ENCODE data around the gene RERG. TPM values are rescaled to one million over a fixed set of nuclear protein-coding genes. Genes with fewer than 3 reads are reported as not detected.
"Not testable (repeated sequence)": the region's sequence is repeated elsewhere in the genome, so short reads cannot be mapped to it uniquely, and the experiment has no call there.

RERG gene
- total RNA-seq, 1 donor = under 0.01 TPM

DNA sequence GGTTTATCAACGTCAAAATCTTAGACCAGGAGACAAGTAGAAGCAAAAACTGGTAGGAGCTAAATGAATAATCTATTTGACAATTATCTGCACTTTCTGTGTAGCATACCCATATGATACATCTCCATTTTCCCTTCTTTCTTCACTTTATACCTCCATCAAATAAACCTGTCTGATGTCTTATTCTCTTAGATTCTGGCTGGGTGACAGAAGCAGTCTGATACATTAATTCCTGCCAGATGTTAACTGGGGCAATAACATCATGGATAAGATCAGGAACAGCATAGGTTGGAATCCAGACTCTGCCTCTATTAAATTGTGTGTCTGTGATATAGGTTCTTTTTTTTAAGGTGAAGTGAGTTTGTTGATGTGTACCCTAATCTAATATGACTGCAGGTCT is 11.7 kb upstream of the RERG start:
- DNase-seq (ENCODE audit: low read depth) = no peak
- no peak for TF ChIP-seq CTCF (IDR thresholded peaks at IDR 0.05; ENCODE audit: insufficient read depth, low read depth, low read length)
- no peak overlapping the region for H3K4me3 ChIP-seq (ENCODE audit: low read depth, low read length)

- DNase-seq (ENCODE audit: low read depth) = no peak
- no peak for TF ChIP-seq CTCF (IDR thresholded peaks at IDR 0.05; ENCODE audit: insufficient read depth, low read depth, low read length)
- no peak overlapping the region for H3K4me3 ChIP-seq (ENCODE audit: low read depth, low read length)
Observed at GRCh38 chr12:15231493-15231892, 10.3 kb upstream of the RERG start.

- TF ChIP-seq CTCF (IDR thresholded peaks at IDR 0.05; ENCODE audit: insufficient read depth, low read depth, low read length) = no peak
- no peak overlapping the region for H3K4me3 ChIP-seq (ENCODE audit: low read depth, low read length)
- no peak for DNase-seq (ENCODE audit: low read depth)
Observed at GRCh38 chr12:15230751-15231150, 9.5 kb upstream of the RERG start.

- no peak for DNase-seq (ENCODE audit: low read depth)
- TF ChIP-seq CTCF (IDR thresholded peaks at IDR 0.05; ENCODE audit: insufficient read depth, low read depth, low read length) = no peak
- H3K4me3 ChIP-seq (ENCODE audit: low read depth, low read length) = no peak overlapping the region
Observed at GRCh38 chr12:15230137-15230536, 8.9 kb upstream of the RERG start.

GRCh38 chr12:15227004-15227679 is 5.9 kb upstream of the RERG start:
- TF ChIP-seq CTCF (IDR thresholded peaks at IDR 0.05; ENCODE audit: insufficient read depth, low read depth, low read length) = peak; percentile 77
- no peak overlapping the region for H3K4me3 ChIP-seq (ENCODE audit: low read depth, low read length)
- DNase-seq (ENCODE audit: low read depth) = peak; percentile 56

GRCh38 chr12:15225863-15226218 is 4.6 kb upstream of the RERG start:
- DNase-seq (ENCODE audit: low read depth) = peak; percentile 52
- H3K4me3 ChIP-seq (ENCODE audit: low read depth, low read length) = not testable (repeated sequence)

GRCh38 chr12:15225136-15225862 is 4.1 kb upstream of the RERG start:
- no peak for DNase-seq (ENCODE audit: low read depth)
- no peak for TF ChIP-seq CTCF (IDR thresholded peaks at IDR 0.05; ENCODE audit: insufficient read depth, low read depth, low read length)

More at GRCh38 chr12:15225136-15225862, 4.1 kb upstream of the RERG start:
- no peak overlapping the region for H3K4me3 ChIP-seq (ENCODE audit: low read depth, low read length)
